NCI-H1092 (cell line): ENCODE results near the gene ZNF805.
A peak's percentile ranks its signal among the peaks of the same experiment; 100 is the strongest.
"Not testable (repeated sequence)": the region's sequence is repeated elsewhere in the genome, so short reads cannot be mapped to it uniquely, and the experiment has no call there.

Experiments used
- DNase-seq: peaks from one replicate; lab custom pipeline; 2025; lab: John Stamatoyannopoulos, UW

The ZNF805 gene

GRCh38 chr19:57269515-57270250, 29.3 kb downstream of the ZNF805 start:
- no peak for DNase-seq

- DNase-seq, result no peak
Measured at GRCh38 chr19:57271280-57271679, 30.8 kb downstream of the ZNF805 start.

GRCh38 chr19:57273014-57273413, 32.6 kb downstream of the ZNF805 start:
- no peak for DNase-seq

- no peak for DNase-seq
Measured at GRCh38 chr19:57276430-57276829, 36.0 kb downstream of the ZNF805 start.

- DNase-seq, result not testable (repeated sequence)
Measured at GRCh38 chr19:57278481-57278880, 38.0 kb downstream of the ZNF805 start.

- peak; percentile 81 for DNase-seq
Measured at GRCh38 chr19:57279418-57280164, 39.2 kb downstream of the ZNF805 start.

GRCh38 chr19:57280165-57280961, 39.9 kb downstream of the ZNF805 start, which contains the start of gene ZNF460:
ZNF460 (plus strand) TSS chr19:57280485; CDS start chr19:57280807, 322 bp downstream.
- peak; percentile 89 for DNase-seq

- DNase-seq, result peak; percentile 2
Measured at GRCh38 chr19:57280962-57281400, 40.5 kb downstream of the ZNF805 start.

GRCh38 chr19:57282011-57282643, 41.7 kb downstream of the ZNF805 start:
- no peak for DNase-seq

- no peak for DNase-seq
Measured at GRCh38 chr19:57288373-57288772, 47.9 kb downstream of the ZNF805 start.

- DNase-seq, result no peak
Measured at GRCh38 chr19:57290970-57291369, 50.5 kb downstream of the ZNF805 start.

GRCh38 chr19:57292547-57292946, 52.1 kb downstream of the ZNF805 start:
- no peak for DNase-seq

- DNase-seq, result no peak
Measured at GRCh38 chr19:57293719-57294118, 53.3 kb downstream of the ZNF805 start.

GRCh38 chr19:57302020-57302465, 61.6 kb downstream of the ZNF805 start:
- no peak for DNase-seq

- no peak for DNase-seq
Measured at GRCh38 chr19:57302727-57303401, 62.4 kb downstream of the ZNF805 start.
